Left ventricle myocardium inferior (tissue), 1 donor: ENCODE data around the gene GDAP1L1. TPM values are rescaled to one million over a fixed set of nuclear protein-coding genes. Genes with fewer than 3 reads are reported as not detected.

Experiments
- DNase-seq: peaks from one replicate; pipeline ENCODE4 v3.0.0-alpha.2; 2020
- H3K27ac ChIP-seq: fragments of 200-600 bp; replicated peaks from 2 replicates; pipeline ENCODE4 v1.8.0; 2021
- H3K27me3 ChIP-seq: fragments of 200-600 bp; 2 replicates; pipeline ENCODE4 v1.8.0; 2021; ENCODE audit warnings: low read depth
- H3K36me3 ChIP-seq: fragments of 200-600 bp; 2 replicates; pipeline ENCODE4 v1.8.0; 2021
- H3K4me1 ChIP-seq: fragments of 200-600 bp; 2 replicates; pipeline ENCODE4 v1.8.0; 2021
- H3K4me3 ChIP-seq: fragments of 200-600 bp; 2 replicates; pipeline ENCODE4 v1.8.0; 2021; ENCODE audit warnings: mild to moderate bottlenecking, moderate library complexity
- H3K9me3 ChIP-seq: fragments of 200-600 bp; replicated peaks from 2 replicates; pipeline ENCODE4 v1.8.0; 2021
- intact Hi-C: fragments of 100-400 bp; cut with micrococcal nuclease; formaldehyde crosslinking; loops from one replicate; pipeline ENCODE4 v1.11.0; 2022
- total RNA-seq: library from RNA; stranded (reverse); fragmentation: NEBNext Ultra II Directional; extraction: Animal tissue kit (Norgen Biotek cat#: 25700); gene quantifications from one replicate; pipeline ENCODE4 v1.2.1, GENCODE V29; 2021
- TF ChIP-seq, protein P1 (sequence below): fragments of 200-600 bp; IDR thresholded peaks from 2 replicates; pipeline ENCODE4 v1.8.0; 2021; ENCODE audit warnings: antibody characterized with exemption, mild to moderate bottlenecking, borderline replicate concordance
- donor health status: DM: no; HTN: yes; CAD: no; lungs with severe emphysema.

GDAP1L1 gene
- total RNA-seq, 1 donor from 2014 or later: 0.55 TPM

DNA sequence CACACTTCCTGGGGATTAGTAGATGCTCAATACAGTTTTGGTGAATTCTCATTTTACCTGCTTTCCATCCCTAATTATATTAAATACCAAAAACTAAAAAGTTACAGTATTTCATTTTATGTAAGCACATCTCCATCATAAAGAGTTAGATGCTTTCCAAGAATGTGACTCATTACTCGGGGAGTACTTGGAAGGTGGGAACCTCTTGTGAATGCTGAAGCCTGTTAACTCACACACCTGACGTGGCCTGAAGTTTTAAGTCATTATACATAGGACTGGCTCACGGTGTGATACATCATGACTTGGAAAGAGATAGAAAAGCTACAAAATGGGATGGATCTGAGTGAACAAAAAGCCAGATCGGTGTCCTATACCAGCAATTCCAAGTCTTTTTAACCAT is 34.3 kb upstream of the GDAP1L1 start:
- H3K27ac ChIP-seq: no peak overlapping the region
- no peaks in the 10 kb centered on the region for H3K9me3 ChIP-seq
- intact Hi-C loops: no loop called here
- no peaks in the 10 kb centered on the region for H3K36me3 ChIP-seq
- H3K27me3 ChIP-seq: no peaks in the 10 kb centered on the region
- DNase-seq: no peak
- no peak overlapping the region for H3K4me3 ChIP-seq
- TF ChIP-seq, protein P1, sequence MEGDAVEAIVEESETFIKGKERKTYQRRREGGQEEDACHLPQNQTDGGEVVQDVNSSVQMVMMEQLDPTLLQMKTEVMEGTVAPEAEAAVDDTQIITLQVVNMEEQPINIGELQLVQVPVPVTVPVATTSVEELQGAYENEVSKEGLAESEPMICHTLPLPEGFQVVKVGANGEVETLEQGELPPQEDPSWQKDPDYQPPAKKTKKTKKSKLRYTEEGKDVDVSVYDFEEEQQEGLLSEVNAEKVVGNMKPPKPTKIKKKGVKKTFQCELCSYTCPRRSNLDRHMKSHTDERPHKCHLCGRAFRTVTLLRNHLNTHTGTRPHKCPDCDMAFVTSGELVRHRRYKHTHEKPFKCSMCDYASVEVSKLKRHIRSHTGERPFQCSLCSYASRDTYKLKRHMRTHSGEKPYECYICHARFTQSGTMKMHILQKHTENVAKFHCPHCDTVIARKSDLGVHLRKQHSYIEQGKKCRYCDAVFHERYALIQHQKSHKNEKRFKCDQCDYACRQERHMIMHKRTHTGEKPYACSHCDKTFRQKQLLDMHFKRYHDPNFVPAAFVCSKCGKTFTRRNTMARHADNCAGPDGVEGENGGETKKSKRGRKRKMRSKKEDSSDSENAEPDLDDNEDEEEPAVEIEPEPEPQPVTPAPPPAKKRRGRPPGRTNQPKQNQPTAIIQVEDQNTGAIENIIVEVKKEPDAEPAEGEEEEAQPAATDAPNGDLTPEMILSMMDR: no peak
- H3K4me1 ChIP-seq: peaks cover 50% of the 10 kb centered on the region

DNA sequence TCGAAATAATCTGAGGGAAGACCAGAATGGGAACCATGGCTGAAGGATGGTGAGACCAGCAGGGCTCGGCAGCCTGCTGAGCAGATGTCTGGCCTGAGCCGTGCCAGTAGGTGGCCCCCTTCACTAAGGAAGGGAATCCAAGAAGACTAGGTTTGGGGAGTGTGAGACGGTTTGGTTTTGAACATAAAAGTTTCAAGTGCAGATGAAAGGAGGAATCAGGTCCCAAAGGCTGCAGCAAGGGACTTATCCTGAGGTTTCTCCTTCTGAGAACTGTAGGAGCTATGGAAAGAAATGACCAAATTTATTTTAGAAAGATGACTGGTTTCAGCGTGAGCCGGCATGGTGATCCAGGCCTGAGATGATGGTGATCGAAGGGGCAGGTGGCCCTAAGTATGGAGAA is 32.0 kb upstream of the GDAP1L1 start:
- Histone ChIP-seq H3K9me3 (no peaks in the 10 kb centered on the region), H3K4me1 (peaks cover 42% of the 10 kb centered on the region), H3K27ac (no peak overlapping the region), H3K36me3 (peaks cover 3% of the 10 kb centered on the region), H3K27me3 (no peaks in the 10 kb centered on the region), H3K4me3 (no peak overlapping the region)
- TF ChIP-seq, protein P1: peak; percentile 88
- DNase-seq: peak; percentile 62
- intact Hi-C loops: loop anchor here (5.0 kb wide), 1 partner anchor 97 kb away; the partner anchor contains the start of gene FITM2

DNA sequence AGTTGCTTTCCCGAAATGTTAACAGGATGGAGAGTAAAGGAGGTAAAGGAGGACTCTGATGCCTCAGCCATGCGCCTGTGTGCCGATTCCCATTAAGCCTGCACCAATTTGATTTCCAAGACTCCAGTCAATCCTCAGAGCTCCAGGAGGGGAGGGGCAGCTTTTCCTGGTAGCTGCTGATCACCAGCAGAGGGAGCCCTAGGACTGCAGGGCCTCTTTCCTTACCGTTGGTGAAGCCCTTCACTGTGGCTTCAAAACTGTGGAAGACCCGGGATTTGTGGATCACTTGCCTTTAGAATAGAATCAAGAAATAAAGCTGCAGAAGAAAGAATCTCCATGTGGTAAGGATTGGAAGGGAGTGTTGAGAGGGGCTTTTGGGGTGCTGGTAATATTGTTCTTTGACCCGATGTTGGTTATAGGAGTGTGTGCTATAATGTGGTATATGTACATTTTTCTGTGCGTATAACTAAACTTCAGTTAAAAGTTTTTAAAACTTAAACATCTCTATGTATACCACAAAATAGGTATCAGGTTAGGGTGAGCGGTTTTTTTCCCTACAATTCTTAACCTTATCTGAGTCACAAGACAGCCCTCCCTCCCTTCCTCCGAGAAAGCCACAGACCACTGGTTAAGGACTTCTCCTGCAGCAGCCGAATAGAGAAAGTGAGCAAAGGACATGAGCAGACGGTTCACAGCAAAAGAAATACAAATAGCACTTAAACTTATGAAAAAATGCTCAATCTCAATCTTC is 29.6 kb upstream of the GDAP1L1 start:
- peaks cover 28% of the 10 kb centered on the region for H3K4me1 ChIP-seq
- H3K36me3 ChIP-seq: peaks cover 5% of the 10 kb centered on the region
- peak overlapping the region; percentile 59 for H3K4me3 ChIP-seq
- peak overlapping the region; percentile 80 for H3K27ac ChIP-seq
- DNase-seq: peak; percentile 60
- H3K9me3 ChIP-seq: no peaks in the 10 kb centered on the region
- no peaks in the 10 kb centered on the region for H3K27me3 ChIP-seq
- TF ChIP-seq, protein P1: peak; percentile 93
- intact Hi-C loops: loop anchor here (5.0 kb wide), 1 partner anchor 95 kb away; the partner anchor contains the start of gene FITM2

DNA sequence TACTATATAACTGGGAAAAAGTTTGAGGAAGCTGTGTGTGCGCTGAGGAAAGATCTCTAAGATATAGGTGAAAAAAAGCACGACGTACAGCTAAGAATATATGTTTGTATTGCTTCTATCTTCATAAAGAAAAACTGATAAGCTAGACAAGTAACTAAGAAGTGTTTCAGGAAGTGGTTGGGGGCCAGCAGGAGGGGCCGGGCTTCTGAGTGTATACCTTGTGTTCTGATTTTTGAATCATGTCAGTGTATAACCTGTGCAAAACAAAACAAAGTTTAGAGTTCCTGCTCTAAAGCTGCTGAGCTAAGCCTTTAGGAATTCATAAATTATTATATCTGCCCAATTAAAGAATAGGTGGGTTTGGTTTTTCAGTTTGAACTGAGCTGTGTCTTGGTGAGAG is 28.7 kb upstream of the GDAP1L1 start:
- H3K4me3 ChIP-seq: peak overlapping the region; percentile 59
- peaks cover 5% of the 10 kb centered on the region for H3K36me3 ChIP-seq

DNA sequence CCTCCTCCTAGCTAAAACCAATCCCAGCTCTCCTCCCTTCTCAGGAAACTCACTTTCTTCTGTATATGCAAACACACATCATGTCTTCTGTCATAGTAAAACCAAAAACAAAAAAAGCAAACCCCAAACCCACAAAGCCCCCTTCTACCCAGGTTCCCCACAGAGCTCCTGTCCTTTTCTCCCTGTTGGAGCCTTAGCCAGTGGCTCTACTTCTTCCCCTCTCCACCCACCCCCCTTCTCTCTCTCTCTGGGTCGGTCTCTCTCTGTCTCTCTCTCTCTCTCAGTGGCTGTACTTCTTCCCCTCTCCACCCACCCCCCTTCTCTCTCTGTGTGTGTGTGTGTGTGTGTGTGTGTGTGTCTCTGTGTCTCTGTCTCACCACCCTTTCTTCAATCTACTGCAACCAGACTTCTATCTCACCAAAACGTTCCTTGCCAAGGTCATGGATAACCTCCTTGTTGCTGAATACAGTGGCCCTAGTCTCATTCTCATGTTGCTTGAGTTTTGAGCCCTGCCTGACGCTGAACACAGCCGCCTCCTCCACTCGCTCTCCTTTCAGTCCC is 27.9 kb upstream of the GDAP1L1 start:
- peak overlapping the region; percentile 59 for H3K4me3 ChIP-seq
- H3K4me1 ChIP-seq: peaks cover 37% of the 10 kb centered on the region
- H3K36me3 ChIP-seq: peaks cover 5% of the 10 kb centered on the region
- peak overlapping the region; percentile 80 for H3K27ac ChIP-seq
- TF ChIP-seq, protein P1: no peak
- H3K9me3 ChIP-seq: no peaks in the 10 kb centered on the region
- DNase-seq: no peak
- no peaks in the 10 kb centered on the region for H3K27me3 ChIP-seq
- intact Hi-C loops: loop anchor here (5.0 kb wide), 1 partner anchor 93 kb away; the partner anchor contains the start of gene FITM2

More for the DNA sequence above, 28.7 kb upstream of the GDAP1L1 start:
- Histone ChIP-seq H3K27ac (peak overlapping the region; percentile 80), H3K9me3 (no peaks in the 10 kb centered on the region), H3K27me3 (no peaks in the 10 kb centered on the region), H3K4me1 (peaks cover 29% of the 10 kb centered on the region)
- TF ChIP-seq, protein P1: no peak
- DNase-seq: no peak
- intact Hi-C loops: loop anchor here (5.0 kb wide), 1 partner anchor 94 kb away; the partner anchor contains the start of gene FITM2
